ENCODE results near the gene APPBP2.
"Not testable (repeated sequence)": the region's sequence is repeated elsewhere in the genome, so short reads cannot be mapped to it uniquely, and the experiment has no call there.

APPBP2 gene

GRCh38 chr17:60491771-60492170 is 34.3 kb downstream of the APPBP2 start:
- no peak for TF ChIP-seq CTCF (conservative IDR thresholded peaks at IDR 0.05)
- no peak overlapping the region for H3K27ac ChIP-seq

- H3K27ac ChIP-seq, result not testable (repeated sequence)
Observed at GRCh38 chr17:60490594-60490993, 35.4 kb downstream of the APPBP2 start.

- TF ChIP-seq CTCF (conservative IDR thresholded peaks at IDR 0.05), result no peak
- H3K27ac ChIP-seq, result no peak overlapping the region
Observed at GRCh38 chr17:60481604-60482003, 44.4 kb downstream of the APPBP2 start.

- no peak for TF ChIP-seq CTCF (conservative IDR thresholded peaks at IDR 0.05)
- H3K27ac ChIP-seq, result no peak overlapping the region
Observed at GRCh38 chr17:60473788-60474187, 52.3 kb downstream of the APPBP2 start.

GRCh38 chr17:60472449-60472848 is 53.6 kb downstream of the APPBP2 start:
- H3K27ac ChIP-seq, result no peak overlapping the region
- no peak for TF ChIP-seq CTCF (conservative IDR thresholded peaks at IDR 0.05)

- TF ChIP-seq CTCF (conservative IDR thresholded peaks at IDR 0.05), result no peak
- H3K27ac ChIP-seq, result no peak overlapping the region
Observed at GRCh38 chr17:60471451-60471850, 54.6 kb downstream of the APPBP2 start.

- TF ChIP-seq CTCF (conservative IDR thresholded peaks at IDR 0.05), result no peak
- H3K27ac ChIP-seq, result no peak overlapping the region; the same call in 1 of the 2 replicates
Observed at GRCh38 chr17:60468371-60468770, 57.7 kb downstream of the APPBP2 start.

GRCh38 chr17:60464343-60464742 is 61.7 kb downstream of the APPBP2 start:
- TF ChIP-seq CTCF (conservative IDR thresholded peaks at IDR 0.05), result no peak
- no peak overlapping the region for H3K27ac ChIP-seq
